ENCODE results near the gene CTBP2.

The CTBP2 gene

GRCh38 chr10:125112697-125113494 lies 47.5 kb downstream of the CTBP2 start:
- no peaks in the 10 kb centered on the region for H3K36me3 ChIP-seq (ENCODE audit: control insufficient read depth, insufficient read depth, low read length)

GRCh38 chr10:125111118-125111727 lies 49.1 kb downstream of the CTBP2 start:
- Histone ChIP-seq H3K4me3 (replicated peaks; ENCODE audit: low read depth, low read length) (no peak overlapping the region), H3K36me3 (ENCODE audit: control insufficient read depth, insufficient read depth, low read length) (no peaks in the 10 kb centered on the region), H3K27me3 (replicated peaks; ENCODE audit: control insufficient read depth, insufficient read depth, low read length) (no peaks in the 10 kb centered on the region; the same call in none of the 2 replicates)
- TF ChIP-seq CTCF (IDR thresholded peaks at IDR 0.05; ENCODE audit: insufficient read depth, low read length, poor library complexity, severe bottlenecking): no peak
- DNase-seq (ENCODE audit: extremely low read depth, insufficient read length): no peak

More at GRCh38 chr10:125112697-125113494, 47.5 kb downstream of the CTBP2 start:
- no peak for TF ChIP-seq CTCF (IDR thresholded peaks at IDR 0.05; ENCODE audit: insufficient read depth, low read length, poor library complexity, severe bottlenecking)
- peaks cover 2% of the 10 kb centered on the region for H3K27me3 ChIP-seq (replicated peaks; ENCODE audit: control insufficient read depth, insufficient read depth, low read length)
- DNase-seq (ENCODE audit: extremely low read depth, insufficient read length): no peak
- H3K4me3 ChIP-seq (replicated peaks; ENCODE audit: low read depth, low read length): no peak overlapping the region

GRCh38 chr10:125107965-125108580 lies 52.3 kb downstream of the CTBP2 start:
- no peaks in the 10 kb centered on the region for H3K36me3 ChIP-seq (ENCODE audit: control insufficient read depth, insufficient read depth, low read length)
- H3K27me3 ChIP-seq (replicated peaks; ENCODE audit: control insufficient read depth, insufficient read depth, low read length): no peaks in the 10 kb centered on the region; the same call in none of the 2 replicates
- TF ChIP-seq CTCF (IDR thresholded peaks at IDR 0.05; ENCODE audit: insufficient read depth, low read length, poor library complexity, severe bottlenecking): no peak
- no peak for DNase-seq (ENCODE audit: extremely low read depth, insufficient read length)
- H3K4me3 ChIP-seq (replicated peaks; ENCODE audit: low read depth, low read length): no peak overlapping the region

- Histone ChIP-seq H3K27me3 (replicated peaks; ENCODE audit: control insufficient read depth, insufficient read depth, low read length) (no peaks in the 10 kb centered on the region; the same call in none of the 2 replicates), H3K4me3 (replicated peaks; ENCODE audit: low read depth, low read length) (no peak overlapping the region), H3K36me3 (ENCODE audit: control insufficient read depth, insufficient read depth, low read length) (no peaks in the 10 kb centered on the region)
- DNase-seq (ENCODE audit: extremely low read depth, insufficient read length): no peak
- TF ChIP-seq CTCF (IDR thresholded peaks at IDR 0.05; ENCODE audit: insufficient read depth, low read length, poor library complexity, severe bottlenecking): no peak
Observed at GRCh38 chr10:125107166-125107949, 53.0 kb downstream of the CTBP2 start.

GRCh38 chr10:125106586-125106985 lies 53.8 kb downstream of the CTBP2 start:
- DNase-seq (ENCODE audit: extremely low read depth, insufficient read length): no peak
- Histone ChIP-seq H3K4me3 (replicated peaks; ENCODE audit: low read depth, low read length) (no peak overlapping the region), H3K36me3 (ENCODE audit: control insufficient read depth, insufficient read depth, low read length) (no peaks in the 10 kb centered on the region), H3K27me3 (replicated peaks; ENCODE audit: control insufficient read depth, insufficient read depth, low read length) (no peaks in the 10 kb centered on the region; the same call in 1 of the 2 replicates)
- TF ChIP-seq CTCF (IDR thresholded peaks at IDR 0.05; ENCODE audit: insufficient read depth, low read length, poor library complexity, severe bottlenecking): no peak

All from GM06990 (cell line).